GM23338 (cell line): ENCODE measurements around the gene RPN2. TPM values are rescaled to one million over a fixed set of nuclear protein-coding genes. Genes with fewer than 3 reads are reported as not detected.

Experiments
- ATAC-seq: fragments of 200-7000 bp; cut with Tn5 transposase; 3 replicates; pipeline ENCODE4 v1.9.1; 2020
- DNase-seq: peaks from one replicate; pipeline ENCODE4 v3.0.0-alpha.2; 2015; ENCODE audit warnings: low spot score
- H2AFZ ChIP-seq: fragments of 200-600 bp; sonication (generic); 2 replicates; pipeline ENCODE4 v1.8.0; 2016; ENCODE audit warnings: antibody characterized with exemption, mild to moderate bottlenecking, moderate library complexity
- H3F3A ChIP-seq: fragments of 200-600 bp; sonication (generic); replicated peaks from 2 replicates; pipeline ENCODE4 v1.8.0; 2017; ENCODE audit warnings: antibody characterized with exemption, mixed run types, low read depth
- H3K27ac ChIP-seq: fragments of 200-600 bp; sonication (generic); 2 replicates; pipeline ENCODE4 v1.6.1; 2016; ENCODE audit warnings: low read depth
- H3K27me3 ChIP-seq: fragments of 200-600 bp; sonication (generic); 2 replicates; pipeline ENCODE4 v1.8.0; 2016; ENCODE audit warnings: mild to moderate bottlenecking, mixed run types, moderate library complexity; ENCODE audit not compliant: insufficient read depth
- H3K36me3 ChIP-seq: fragments of 200-600 bp; sonication (generic); 2 replicates; pipeline ENCODE4 v1.8.0; 2016; ENCODE audit warnings: mild to moderate bottlenecking; ENCODE audit not compliant: insufficient read depth
- H3K4me1 ChIP-seq: fragments of 200-600 bp; sonication (generic); 2 replicates; pipeline ENCODE4 v1.8.0; 2016; ENCODE audit warnings: mild to moderate bottlenecking, moderate library complexity; ENCODE audit not compliant: insufficient read depth
- H3K4me2 ChIP-seq: fragments of 200-600 bp; sonication (generic); 2 replicates; pipeline ENCODE4 v1.7.1; 2017; ENCODE audit warnings: mixed run types
- H3K4me3 ChIP-seq: fragments of 200-600 bp; sonication (generic); 2 replicates; pipeline ENCODE4 v1.6.1; 2016; ENCODE audit warnings: mixed run types
- H3K79me2 ChIP-seq: fragments of 200-600 bp; sonication (generic); replicated peaks from 2 replicates; pipeline ENCODE4 v1.8.0; 2017; ENCODE audit warnings: mild to moderate bottlenecking; ENCODE audit not compliant: insufficient read depth
- H3K9me2 ChIP-seq: fragments of 200-600 bp; sonication (generic); 2 replicates; pipeline ENCODE4 v1.8.0; 2017; ENCODE audit not compliant: insufficient read depth
- H4K20me1 ChIP-seq: fragments of 200-600 bp; sonication (generic); replicated peaks from 2 replicates; pipeline ENCODE4 v1.8.0; 2017; ENCODE audit warnings: mild to moderate bottlenecking; ENCODE audit not compliant: insufficient read depth
- H3K27ac Mint-ChIP-seq: 2 replicates; pipeline ENCODE4 v1.8.0; 2020; ENCODE audit warnings: inconsistent platforms, mild to moderate bottlenecking, moderate library complexity, mixed read lengths
- H3K27me3 Mint-ChIP-seq: 3 replicates; pipeline ENCODE4 v1.8.0; 2022; ENCODE audit warnings: low read depth, mild to moderate bottlenecking, moderate library complexity, mixed read lengths, inconsistent platforms; ENCODE audit not compliant: insufficient read depth, poor library complexity
- H3K36me3 Mint-ChIP-seq: 3 replicates; pipeline ENCODE4 v1.8.0; 2021; ENCODE audit warnings: low read depth, mild to moderate bottlenecking, inconsistent platforms, moderate library complexity, mixed read lengths
- H3K4me1 Mint-ChIP-seq: 3 replicates; pipeline ENCODE4 v1.8.0; 2020; ENCODE audit warnings: mild to moderate bottlenecking, inconsistent platforms, mixed read lengths
- H3K4me3 Mint-ChIP-seq: 3 replicates; pipeline ENCODE4 v1.8.0; 2021; ENCODE audit warnings: moderate library complexity, mild to moderate bottlenecking, inconsistent platforms, mixed read lengths
- H3K9me3 Mint-ChIP-seq: 3 replicates; pipeline ENCODE4 v1.8.0; 2020; ENCODE audit warnings: moderate library complexity, mild to moderate bottlenecking, inconsistent platforms, mixed read lengths
- CREB1 ChIP-seq: fragments of 250-450 bp; sonication (Bioruptor Pico); IDR thresholded peaks from 2 replicates; pipeline ENCODE4 v1.5.0; 2020; ENCODE audit warnings: low read depth, mild to moderate bottlenecking, moderate library complexity
- ETS1 ChIP-seq: IDR thresholded peaks from 2 replicates; pipeline ENCODE4 v1.6.1; 2016; ENCODE audit warnings: antibody characterized with exemption
- EZH2 ChIP-seq: fragments of 200-600 bp; sonication (generic); IDR thresholded peaks from one replicate; pipeline ENCODE4 v1.8.0; 2017; ENCODE audit warnings: antibody characterized with exemption, mild to moderate bottlenecking, low read depth; ENCODE audit not compliant: unreplicated experiment
- EZH2phosphoT487 ChIP-seq: fragments of 200-600 bp; sonication (generic); IDR thresholded peaks from one replicate; pipeline ENCODE4 v1.8.1; 2018; ENCODE audit warnings: antibody characterized with exemption; ENCODE audit not compliant: unreplicated experiment
- NANOG ChIP-seq: IDR thresholded peaks from 2 replicates; pipeline ENCODE4 v1.6.1; 2016; ENCODE audit warnings: antibody characterized with exemption, borderline replicate concordance
- STAT1 ChIP-seq: IDR thresholded peaks from one replicate; pipeline ENCODE4 v1.6.1; 2016; ENCODE audit warnings: antibody characterized with exemption; ENCODE audit not compliant: unreplicated experiment
- ZNF114 ChIP-seq: fragments of 250-450 bp; sonication (Bioruptor Pico); IDR thresholded peaks from 2 replicates; pipeline ENCODE4 v1.5.0; 2020; ENCODE audit warnings: mild to moderate bottlenecking, moderate library complexity
- polyA plus RNA-seq: library from polyadenylated mRNA; unstranded; fragments of >200 nt; fragmentation: Nextera tagmentation; extraction: Ambion mirVana; gene quantifications from 2 replicates; pipeline ENCODE4 v1.2.1, GENCODE V29; 2016
- total RNA-seq: library from RNA; depleted of rRNA; stranded (reverse); fragments of >200 nt; shearing (Covaris generic); gene quantifications from 2 replicates; pipeline ENCODE4 v1.2.3, GENCODE V29; 2014
- TF ChIP-seq, protein P1 (sequence below), 2 experiments: fragments of 200-600 bp in 1 of 2; sonication (generic) in 1 of 2; conservative IDR thresholded peaks; 2 replicates each; pipeline versions ENCODE4 v1.5.1 to v1.6.1; 2016 to 2017; ENCODE audit warnings: antibody characterized with exemption in 2 of 2, low read depth in 2 of 2, mild to moderate bottlenecking in 2 of 2, moderate library complexity in 1 of 2
- TF ChIP-seq, protein P2 (sequence below): IDR thresholded peaks from one replicate; pipeline ENCODE4 v1.6.1; 2018; ENCODE audit warnings: antibody characterized with exemption; ENCODE audit not compliant: unreplicated experiment

The RPN2 gene
- total and polyA plus RNA-seq, 2 experiments from 2014 or later, result 244 to 302 TPM

DNA sequence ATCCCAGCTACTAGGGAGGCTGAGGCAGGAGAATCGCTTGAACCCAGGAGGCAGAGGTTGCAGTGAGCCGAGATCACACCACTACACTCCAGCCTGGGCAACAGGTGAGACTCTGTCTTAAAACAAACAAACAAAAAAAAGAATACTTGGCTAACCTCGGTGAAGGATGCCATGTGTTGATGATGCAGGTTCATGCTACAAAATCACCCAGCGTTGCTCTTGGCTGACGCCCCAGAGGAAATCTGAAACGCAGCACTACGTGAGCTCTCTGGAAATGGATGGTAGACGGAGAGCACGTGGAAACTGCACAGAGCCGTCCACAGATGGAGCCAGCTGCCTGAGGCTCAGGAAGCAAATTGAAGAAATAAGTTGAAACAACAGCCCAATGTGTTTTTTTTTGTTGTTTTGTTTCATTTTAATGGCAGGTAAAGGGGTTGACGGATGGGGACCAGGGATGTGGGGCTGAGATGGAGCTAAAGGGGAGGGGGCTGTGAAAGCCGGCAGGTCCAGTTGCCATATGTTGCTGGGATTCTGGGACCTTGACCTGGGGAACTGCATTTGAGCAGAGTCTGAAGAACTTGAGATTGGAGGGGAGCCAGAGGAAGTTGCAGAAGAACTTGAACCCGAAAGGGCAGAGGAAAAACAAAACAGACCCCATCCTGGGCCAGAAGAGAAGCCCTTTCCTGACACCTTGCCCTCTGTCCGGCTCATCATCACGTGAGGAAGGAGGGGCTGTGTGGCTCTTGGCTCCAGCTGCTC, 97.5 kb downstream of the RPN2 start:
- Histone ChIP-seq H3K4me3 (no peak overlapping the region), H3K4me2 (no peak overlapping the region), H3K79me2 (no peaks in the 10 kb centered on the region), H3K4me1 (peaks cover 6% of the 10 kb centered on the region; the same call in 1 of the 2 replicates), H3K9me2 (no peaks in the 10 kb centered on the region), H2AFZ (peak overlapping the region; percentile 70), H4K20me1 (no peaks in the 10 kb centered on the region), H3K27me3 (no peaks in the 10 kb centered on the region), H3F3A (no peaks in the 10 kb centered on the region), H3K36me3 (no peaks in the 10 kb centered on the region), H3K27ac (no peak overlapping the region)
- H3K27me3 Mint-ChIP-seq, result peaks cover 2% of the 10 kb centered on the region
- H3K27ac Mint-ChIP-seq, result no peak overlapping the region
- ATAC-seq (no peak), DNase-seq (no peak)
- no peak overlapping the region for H3K4me3 Mint-ChIP-seq
- no peak for TF ChIP-seq CREB1 (CRISPR knock-in tag)
- TF ChIP-seq, protein P1, sequence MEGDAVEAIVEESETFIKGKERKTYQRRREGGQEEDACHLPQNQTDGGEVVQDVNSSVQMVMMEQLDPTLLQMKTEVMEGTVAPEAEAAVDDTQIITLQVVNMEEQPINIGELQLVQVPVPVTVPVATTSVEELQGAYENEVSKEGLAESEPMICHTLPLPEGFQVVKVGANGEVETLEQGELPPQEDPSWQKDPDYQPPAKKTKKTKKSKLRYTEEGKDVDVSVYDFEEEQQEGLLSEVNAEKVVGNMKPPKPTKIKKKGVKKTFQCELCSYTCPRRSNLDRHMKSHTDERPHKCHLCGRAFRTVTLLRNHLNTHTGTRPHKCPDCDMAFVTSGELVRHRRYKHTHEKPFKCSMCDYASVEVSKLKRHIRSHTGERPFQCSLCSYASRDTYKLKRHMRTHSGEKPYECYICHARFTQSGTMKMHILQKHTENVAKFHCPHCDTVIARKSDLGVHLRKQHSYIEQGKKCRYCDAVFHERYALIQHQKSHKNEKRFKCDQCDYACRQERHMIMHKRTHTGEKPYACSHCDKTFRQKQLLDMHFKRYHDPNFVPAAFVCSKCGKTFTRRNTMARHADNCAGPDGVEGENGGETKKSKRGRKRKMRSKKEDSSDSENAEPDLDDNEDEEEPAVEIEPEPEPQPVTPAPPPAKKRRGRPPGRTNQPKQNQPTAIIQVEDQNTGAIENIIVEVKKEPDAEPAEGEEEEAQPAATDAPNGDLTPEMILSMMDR (conservative IDR thresholded peaks at IDR 0.05; ENCODE audit: low read depth in 2 of 2), result peak in 1 of 2 experiments; percentile 33; a peak in 2 of 4 replicates
- H3K9me3 Mint-ChIP-seq, result no peaks in the 10 kb centered on the region
- peaks cover 14% of the 10 kb centered on the region for H3K4me1 Mint-ChIP-seq
- no peaks in the 10 kb centered on the region for H3K36me3 Mint-ChIP-seq

- Histone ChIP-seq H3F3A (no peaks in the 10 kb centered on the region), H3K9me2 (no peaks in the 10 kb centered on the region), H3K4me2 (no peak overlapping the region), H3K79me2 (no peaks in the 10 kb centered on the region), H3K36me3 (no peaks in the 10 kb centered on the region), H4K20me1 (no peaks in the 10 kb centered on the region), H3K27me3 (no peaks in the 10 kb centered on the region), H3K4me3 (no peak overlapping the region), H3K27ac (no peak overlapping the region), H3K4me1 (peaks cover 6% of the 10 kb centered on the region; the same call in 1 of the 2 replicates), H2AFZ (peak overlapping the region; percentile 70)
- DNase-seq, result no peak
- H3K9me3 Mint-ChIP-seq, result no peaks in the 10 kb centered on the region
- H3K4me3 Mint-ChIP-seq, result no peak overlapping the region
- peaks cover 2% of the 10 kb centered on the region for H3K27me3 Mint-ChIP-seq
- H3K27ac Mint-ChIP-seq, result no peak overlapping the region
- ATAC-seq, result no peak
- H3K36me3 Mint-ChIP-seq, result no peaks in the 10 kb centered on the region
- peaks cover 14% of the 10 kb centered on the region for H3K4me1 Mint-ChIP-seq
- no peak for TF ChIP-seq CREB1 (CRISPR knock-in tag)
- TF ChIP-seq NANOG, result no peak
- TF ChIP-seq ZNF114 (CRISPR knock-in tag), result no peak
- TF ChIP-seq, protein P2, sequence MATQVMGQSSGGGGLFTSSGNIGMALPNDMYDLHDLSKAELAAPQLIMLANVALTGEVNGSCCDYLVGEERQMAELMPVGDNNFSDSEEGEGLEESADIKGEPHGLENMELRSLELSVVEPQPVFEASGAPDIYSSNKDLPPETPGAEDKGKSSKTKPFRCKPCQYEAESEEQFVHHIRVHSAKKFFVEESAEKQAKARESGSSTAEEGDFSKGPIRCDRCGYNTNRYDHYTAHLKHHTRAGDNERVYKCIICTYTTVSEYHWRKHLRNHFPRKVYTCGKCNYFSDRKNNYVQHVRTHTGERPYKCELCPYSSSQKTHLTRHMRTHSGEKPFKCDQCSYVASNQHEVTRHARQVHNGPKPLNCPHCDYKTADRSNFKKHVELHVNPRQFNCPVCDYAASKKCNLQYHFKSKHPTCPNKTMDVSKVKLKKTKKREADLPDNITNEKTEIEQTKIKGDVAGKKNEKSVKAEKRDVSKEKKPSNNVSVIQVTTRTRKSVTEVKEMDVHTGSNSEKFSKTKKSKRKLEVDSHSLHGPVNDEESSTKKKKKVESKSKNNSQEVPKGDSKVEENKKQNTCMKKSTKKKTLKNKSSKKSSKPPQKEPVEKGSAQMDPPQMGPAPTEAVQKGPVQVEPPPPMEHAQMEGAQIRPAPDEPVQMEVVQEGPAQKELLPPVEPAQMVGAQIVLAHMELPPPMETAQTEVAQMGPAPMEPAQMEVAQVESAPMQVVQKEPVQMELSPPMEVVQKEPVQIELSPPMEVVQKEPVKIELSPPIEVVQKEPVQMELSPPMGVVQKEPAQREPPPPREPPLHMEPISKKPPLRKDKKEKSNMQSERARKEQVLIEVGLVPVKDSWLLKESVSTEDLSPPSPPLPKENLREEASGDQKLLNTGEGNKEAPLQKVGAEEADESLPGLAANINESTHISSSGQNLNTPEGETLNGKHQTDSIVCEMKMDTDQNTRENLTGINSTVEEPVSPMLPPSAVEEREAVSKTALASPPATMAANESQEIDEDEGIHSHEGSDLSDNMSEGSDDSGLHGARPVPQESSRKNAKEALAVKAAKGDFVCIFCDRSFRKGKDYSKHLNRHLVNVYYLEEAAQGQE, result no peak
- TF ChIP-seq STAT1, result no peak
- no peak for TF ChIP-seq ETS1
- no peak for TF ChIP-seq EZH2phosphoT487
- TF ChIP-seq, protein P1 (conservative IDR thresholded peaks at IDR 0.05; ENCODE audit: low read depth in 2 of 2), result no peak
- no peak for TF ChIP-seq EZH2
These were observed 98.1 kb downstream of the RPN2 start for GRCh38 chr20:37277253-37277593.
